Activated CD4-positive, alpha-beta T cell treated with anti-CD3 and anti-CD28 coated beads, Interleukin-2, amount 50 U/mL, for 16 hours (primary cell): ENCODE results near the gene HDAC10.

Source experiments
- DNase-seq: peaks from one replicate; pipeline ENCODE4 v3.0.0-alpha.2; 2020

HDAC10 gene

GRCh38 chr22:50232481-50233151, 18.4 kb downstream of the HDAC10 start:
- no peak for DNase-seq

- no peak for DNase-seq
Measured at GRCh38 chr22:50229370-50229769, 21.7 kb downstream of the HDAC10 start.

- DNase-seq: no peak
Measured at GRCh38 chr22:50228366-50228765, 22.7 kb downstream of the HDAC10 start.

- DNase-seq: no peak
Measured at GRCh38 chr22:50227579-50228215, 23.4 kb downstream of the HDAC10 start.

DNA sequence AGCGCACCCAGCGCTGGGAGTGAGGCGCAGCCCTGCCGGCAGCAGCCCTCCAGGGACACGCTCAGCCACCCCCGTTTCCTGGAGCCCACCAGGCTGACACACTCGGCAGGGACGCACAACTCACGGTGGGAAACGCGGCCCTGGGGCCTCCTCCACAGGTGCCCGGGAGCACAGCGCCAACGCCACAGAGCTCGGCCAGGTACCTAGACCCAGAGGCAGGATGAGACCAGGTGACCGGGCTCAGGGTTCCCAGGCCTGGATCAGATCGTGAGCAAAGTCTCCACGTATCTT, 24.2 kb downstream of the HDAC10 start:
- no peak for DNase-seq

- no peak for DNase-seq
Measured at GRCh38 chr22:50226063-50226874, 24.8 kb downstream of the HDAC10 start.

GRCh38 chr22:50225200-50225969, 25.7 kb downstream of the HDAC10 start:
- no peak for DNase-seq

DNA sequence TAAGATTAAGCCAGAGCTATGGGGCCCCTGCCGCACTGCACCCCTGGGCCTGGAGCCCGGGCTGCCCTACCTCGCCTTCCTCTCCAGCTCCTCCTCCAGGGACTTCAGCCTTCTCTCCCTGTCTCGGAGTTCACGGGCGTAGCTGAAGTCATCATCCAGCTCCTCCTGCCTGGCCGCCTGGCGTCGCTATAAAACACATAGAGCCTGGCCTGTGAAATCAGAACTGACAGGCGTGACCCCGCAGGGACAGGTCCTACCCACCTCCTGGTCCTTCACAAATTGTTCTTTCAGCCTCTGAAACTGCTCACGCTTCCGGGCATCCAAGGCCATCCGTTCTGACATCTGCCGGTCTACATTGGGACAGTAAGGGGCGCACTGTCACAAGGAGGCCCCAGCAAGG, 27.0 kb downstream of the HDAC10 start:
- DNase-seq: no peak

- DNase-seq: no peak
Measured at GRCh38 chr22:50222508-50222907, 28.6 kb downstream of the HDAC10 start.

DNA sequence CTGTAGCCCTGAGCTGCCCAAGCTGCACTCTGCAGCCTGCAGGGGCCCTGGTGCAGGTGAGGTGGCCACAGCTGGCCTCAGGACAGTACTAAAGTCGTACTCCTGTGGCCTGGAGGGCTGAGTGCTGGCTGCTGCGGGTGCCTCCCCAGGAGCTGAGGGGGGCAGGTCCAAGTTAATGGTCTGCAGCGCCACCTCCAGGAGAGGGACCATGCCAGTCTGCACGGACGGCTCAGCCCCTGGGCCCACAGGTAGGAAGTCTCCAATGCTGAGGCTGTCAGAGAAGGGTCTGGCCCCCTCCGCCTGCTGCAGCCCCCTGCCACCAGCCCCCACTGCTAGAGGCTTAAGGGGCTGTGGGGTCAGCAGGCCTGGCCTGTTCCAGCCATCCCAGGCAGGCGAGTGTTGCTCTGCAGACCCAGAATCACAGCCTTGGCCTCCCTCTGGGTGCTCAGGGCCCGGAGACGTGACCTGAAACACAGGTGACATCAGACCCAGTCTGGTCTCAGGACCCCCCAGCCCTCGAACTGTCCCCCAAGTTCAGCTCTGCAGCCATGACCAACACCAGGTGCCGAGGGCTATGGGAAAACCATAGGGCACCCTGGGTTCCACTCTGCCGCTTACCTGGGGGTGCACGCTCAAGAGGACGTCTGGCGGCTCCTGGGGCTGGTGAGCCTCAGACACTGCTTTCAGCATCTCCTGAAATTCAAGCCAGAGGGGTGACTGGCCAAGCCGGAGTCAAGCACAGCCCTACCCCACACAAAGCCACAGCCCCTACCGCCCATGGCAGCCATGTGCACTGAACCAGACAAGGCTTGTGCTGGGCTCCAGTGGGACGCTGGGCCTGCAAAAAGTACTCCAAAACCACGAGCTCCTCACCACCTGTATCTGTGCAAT, 29.4 kb downstream of the HDAC10 start:
- no peak for DNase-seq

DNA sequence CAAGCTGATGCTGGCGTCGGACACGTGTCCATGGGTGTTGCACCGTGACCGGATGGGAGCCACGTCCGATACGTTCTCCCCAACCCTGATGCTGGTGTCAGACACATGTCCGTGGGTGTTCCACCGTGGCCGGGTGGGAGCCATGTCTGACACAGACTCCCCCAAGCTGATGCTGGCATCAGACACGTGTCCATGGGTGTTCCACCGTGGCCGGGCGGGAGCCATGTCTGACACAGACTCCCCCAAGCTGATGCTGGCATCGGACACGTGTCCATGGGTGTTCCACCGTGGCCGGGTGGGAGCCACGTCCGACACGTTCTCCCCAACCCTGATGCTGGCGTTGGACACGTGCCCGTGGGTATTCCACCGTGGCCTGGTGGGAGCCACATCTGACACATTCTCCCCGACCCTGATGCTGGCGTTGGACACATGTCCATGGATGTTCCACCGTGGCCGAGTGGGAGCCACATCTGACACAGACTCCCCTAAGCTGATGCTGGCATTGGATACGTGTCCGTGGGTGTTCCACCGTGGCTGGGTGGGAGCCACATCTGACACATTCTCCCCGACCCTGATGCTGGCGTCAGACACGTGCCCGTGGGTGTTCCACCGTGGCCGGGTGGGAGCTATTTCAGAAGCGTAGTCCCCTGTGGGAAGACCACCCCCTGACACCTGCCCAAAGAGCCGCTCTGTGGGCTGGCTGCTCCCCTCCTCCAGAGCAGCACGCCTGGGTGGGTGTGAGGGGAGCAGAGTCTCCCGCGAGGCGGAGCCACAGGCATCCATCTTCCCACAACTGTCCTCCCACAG, 30.3 kb downstream of the HDAC10 start:
- DNase-seq: no peak

DNA sequence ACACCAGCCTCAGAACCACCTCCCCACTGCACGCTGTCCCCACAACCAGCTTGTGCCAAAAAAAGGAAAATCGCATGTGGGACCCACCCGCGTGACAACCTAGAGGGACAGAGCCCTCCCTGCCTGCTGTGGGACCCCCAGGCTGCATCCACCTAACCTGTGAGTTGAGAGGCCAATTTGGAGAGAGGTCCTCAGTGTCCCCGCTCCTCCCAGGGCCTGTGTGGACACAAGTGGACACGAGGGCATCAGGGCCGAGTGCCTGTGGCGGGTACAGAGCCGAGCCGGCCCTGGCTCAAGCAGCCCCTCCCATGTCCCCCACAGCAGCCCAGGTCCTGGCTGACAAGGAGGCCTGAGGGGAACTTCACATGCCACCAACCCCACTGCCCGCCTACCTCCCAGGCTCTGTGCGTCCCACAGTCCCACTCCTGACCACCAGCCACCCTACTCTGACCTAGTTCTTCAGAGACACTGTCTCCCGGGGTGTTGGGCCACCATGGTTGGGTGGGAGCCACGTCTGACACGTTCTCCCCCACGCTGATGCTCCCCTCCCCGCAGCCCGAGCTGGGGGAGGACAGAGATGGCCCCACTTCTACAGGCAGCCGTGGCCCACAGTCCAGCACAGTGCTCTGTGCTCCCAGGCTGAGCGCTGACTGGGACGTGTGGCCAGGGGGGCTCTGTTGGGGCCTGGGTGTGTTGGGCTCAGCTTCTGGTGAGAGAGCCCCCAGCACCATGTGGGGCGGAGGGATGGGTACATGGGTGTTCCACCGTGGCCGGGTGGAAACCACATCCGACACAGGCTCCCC, 31.1 kb downstream of the HDAC10 start:
- no peak for DNase-seq

DNA sequence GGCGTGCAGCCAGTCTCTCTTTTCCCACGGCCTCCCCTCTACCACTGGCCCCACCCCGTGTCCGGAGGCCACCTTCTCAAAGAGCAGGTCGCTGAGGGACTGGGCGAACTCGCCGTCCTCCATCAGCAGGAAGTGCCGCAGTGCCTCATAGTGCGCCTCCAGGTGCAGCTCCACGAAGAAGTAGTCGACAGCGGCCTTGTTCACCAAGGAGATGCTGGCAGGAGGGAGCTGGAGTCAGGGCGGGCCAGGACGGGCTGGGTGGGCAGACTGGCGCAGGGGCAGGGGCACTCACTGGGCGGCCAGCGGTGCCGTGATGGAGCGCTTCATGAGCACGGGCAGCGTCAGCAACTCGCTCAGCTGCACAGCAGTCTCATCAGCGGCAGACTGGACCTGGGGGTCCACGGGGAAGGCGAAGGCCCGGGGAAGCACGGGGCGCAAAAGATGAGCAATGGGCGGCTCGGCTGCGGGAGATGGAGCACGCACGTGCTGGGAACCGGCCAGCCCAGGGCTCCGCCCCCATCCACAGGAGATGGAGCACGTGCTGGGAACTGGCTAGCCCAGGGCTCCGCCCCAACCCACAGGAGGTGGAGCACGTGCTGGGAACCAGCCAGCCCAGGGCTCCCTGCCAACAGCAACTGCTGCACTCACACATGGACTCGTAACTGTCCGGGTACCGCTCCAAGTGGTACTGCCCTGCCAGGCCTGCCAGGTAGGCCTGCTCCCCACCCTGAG, 31.9 kb downstream of the HDAC10 start:
- DNase-seq: no peak

DNA sequence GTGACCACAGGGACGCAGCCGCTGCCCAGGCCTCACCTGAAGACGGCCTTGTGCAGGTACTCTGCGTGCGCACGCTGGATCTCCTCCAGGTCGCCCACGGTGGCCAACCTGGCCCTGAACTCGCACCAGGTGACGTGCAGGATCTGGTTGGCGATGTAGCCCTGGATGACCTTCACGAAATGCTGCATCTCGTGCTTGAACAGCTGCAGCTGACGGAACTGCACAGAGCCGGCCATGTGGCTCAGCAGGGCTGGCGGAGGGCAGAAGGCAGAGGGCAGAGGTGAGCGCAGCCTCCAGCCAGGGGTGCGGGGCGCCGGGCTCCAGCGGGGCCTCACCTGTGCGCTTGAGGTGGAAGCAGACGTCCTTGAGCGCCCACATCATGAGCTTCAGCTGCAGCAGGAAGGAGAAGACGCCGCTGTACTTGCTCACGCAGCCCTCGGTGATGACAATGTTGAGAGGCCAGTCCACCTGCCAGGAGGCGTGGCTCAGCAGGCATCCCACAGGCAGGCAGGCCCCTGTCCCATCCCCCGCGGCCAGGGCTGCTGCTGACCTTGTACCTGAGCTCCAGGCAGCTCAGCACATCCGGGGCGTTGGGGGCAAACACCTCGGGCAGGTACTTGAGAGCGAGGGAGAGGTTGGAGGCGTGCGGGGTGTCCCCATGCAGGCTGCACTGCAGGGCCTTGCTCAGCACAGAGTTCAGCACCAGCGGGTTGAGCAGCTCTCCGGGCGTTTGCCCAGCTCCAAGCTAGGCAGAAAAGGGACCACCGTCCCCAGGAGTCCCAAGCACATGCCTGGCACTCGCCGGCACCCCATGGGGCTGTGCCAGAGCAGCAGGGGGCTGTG, 32.7 kb downstream of the HDAC10 start:
- DNase-seq: no peak

DNA sequence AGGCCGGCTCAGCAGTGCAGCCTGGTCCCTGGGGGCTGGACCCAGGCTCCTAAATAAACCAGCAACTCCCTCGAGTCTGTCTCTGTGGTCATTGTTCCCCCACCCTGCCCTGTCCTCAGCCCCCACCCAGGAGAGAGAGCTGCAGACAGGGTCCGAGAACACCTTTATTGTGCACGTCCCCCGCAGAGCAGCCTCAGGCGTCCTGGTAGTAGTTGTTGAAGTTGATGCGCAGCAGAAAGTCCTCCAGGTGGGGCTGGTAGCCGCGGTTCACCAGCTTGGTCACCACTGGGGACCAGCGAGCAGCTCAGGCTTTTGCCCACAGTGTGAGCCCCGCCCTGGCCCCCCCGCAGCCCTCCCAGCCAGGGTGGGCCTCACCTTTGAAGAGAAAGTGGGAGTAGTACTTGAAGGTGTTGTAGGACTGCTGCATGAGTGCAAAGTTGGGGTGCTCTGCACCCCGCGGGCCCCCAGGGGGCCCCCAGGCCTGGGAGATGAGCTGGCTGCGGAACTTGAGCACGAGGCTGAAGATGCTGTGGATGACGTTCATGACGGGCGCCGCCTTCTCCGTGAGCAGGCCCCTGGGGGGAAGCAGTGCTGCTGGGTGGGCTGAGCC, 33.4 kb downstream of the HDAC10 start:
- DNase-seq: no peak

GRCh38 chr22:50216684-50217520, 34.2 kb downstream of the HDAC10 start:
- no peak for DNase-seq

DNA sequence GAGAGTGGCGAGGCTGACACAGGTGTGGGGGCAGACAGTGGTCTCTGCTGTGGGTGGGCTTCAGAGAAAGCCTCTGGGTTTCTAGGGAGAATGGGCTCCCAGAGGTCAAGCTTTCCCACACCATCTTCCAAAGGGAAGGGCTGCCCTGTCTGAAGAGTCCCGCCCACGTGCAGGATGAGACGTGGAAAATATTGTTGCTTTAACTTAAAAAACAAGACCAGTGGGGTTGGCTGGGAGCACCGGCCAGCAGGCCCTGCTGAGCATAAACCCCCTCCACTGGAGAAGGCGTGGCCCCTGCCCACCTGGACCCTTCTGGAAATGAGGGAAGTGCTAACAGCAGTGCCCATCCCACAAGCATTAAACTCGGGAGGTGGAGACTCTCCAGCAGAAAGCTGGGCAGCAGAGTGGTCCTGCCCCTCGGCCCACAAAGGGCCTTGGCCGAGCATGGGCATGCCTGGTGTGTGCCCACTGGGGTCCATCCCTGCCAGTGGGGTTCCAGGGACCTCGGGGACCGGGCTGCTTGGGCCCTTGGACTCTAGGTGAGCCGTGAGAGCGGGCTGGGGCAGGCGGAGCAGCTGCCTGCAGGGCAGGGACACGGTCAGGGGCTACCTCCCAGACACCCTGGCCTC, 34.9 kb downstream of the HDAC10 start:
- DNase-seq: no peak
